GM18867 (cell line): ENCODE data around the gene TSNAX.
"Not testable (repeated sequence)": the region's sequence is repeated elsewhere in the genome, so short reads cannot be mapped to it uniquely, and the experiment has no call there.

Source experiments
- ATAC-seq: cut with Tn5 transposase; IDR thresholded peaks from one replicate; pipeline ENCODE4 v1.9.1; 2021; ENCODE audit warnings: mild to moderate bottlenecking, moderate library complexity; ENCODE audit not compliant: unreplicated experiment

TSNAX gene

GRCh38 chr1:231557898-231558707, 29.6 kb downstream of the TSNAX start:
- ATAC-seq, result no peak

DNA sequence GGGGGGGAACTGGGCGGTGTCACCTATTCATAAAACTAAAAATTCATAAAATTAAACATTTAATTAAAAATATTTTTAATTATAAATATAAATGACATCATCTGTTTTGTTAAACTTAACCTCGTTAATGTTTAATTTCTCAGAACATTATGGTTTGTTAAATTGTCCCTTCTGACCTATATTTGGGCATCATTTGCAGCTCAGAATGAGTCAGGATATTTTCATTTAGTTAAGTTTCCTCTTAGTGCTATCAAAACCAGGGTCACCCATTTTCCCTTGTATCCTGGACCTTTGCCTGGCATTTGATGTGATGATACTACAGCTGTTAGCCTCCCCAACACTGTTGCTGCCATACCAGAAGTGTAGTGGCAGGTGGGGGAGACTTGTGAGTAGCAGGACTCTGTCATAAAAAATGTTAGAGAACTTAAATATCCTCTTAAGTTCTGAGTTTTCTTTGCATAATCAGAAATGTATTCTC, 30.3 kb downstream of the TSNAX start:
- no peak for ATAC-seq

GRCh38 chr1:231561647-231562383, 33.3 kb downstream of the TSNAX start:
- no peak for ATAC-seq

GRCh38 chr1:231563247-231563646, 34.8 kb downstream of the TSNAX start:
- ATAC-seq, result no peak

GRCh38 chr1:231564373-231564772, 35.9 kb downstream of the TSNAX start:
- ATAC-seq, result no peak

- ATAC-seq, result no peak
Observed at GRCh38 chr1:231566496-231566895, 38.0 kb downstream of the TSNAX start.

DNA sequence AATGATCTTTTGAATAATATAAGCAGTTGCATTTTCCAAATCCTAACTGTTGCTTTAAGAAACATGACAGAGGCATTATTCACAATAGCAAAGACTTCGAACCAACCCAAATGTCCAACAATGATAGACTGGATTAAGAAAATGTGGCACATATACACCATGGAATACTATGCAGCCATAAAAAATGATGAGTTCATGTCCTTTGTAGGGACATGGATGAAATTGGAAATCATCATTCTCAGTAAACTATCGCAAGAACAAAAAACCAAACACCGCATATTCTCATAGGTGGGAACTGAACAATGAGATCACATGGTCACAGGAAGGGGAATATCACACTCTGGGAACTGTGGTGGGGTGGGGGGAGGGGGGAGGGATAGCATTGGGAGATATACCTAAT, 41.8 kb downstream of the TSNAX start:
- not testable (repeated sequence) for ATAC-seq

GRCh38 chr1:231571904-231572303, 43.4 kb downstream of the TSNAX start:
- ATAC-seq, result no peak

GRCh38 chr1:231575472-231575871, 47.0 kb downstream of the TSNAX start:
- ATAC-seq, result no peak

DNA sequence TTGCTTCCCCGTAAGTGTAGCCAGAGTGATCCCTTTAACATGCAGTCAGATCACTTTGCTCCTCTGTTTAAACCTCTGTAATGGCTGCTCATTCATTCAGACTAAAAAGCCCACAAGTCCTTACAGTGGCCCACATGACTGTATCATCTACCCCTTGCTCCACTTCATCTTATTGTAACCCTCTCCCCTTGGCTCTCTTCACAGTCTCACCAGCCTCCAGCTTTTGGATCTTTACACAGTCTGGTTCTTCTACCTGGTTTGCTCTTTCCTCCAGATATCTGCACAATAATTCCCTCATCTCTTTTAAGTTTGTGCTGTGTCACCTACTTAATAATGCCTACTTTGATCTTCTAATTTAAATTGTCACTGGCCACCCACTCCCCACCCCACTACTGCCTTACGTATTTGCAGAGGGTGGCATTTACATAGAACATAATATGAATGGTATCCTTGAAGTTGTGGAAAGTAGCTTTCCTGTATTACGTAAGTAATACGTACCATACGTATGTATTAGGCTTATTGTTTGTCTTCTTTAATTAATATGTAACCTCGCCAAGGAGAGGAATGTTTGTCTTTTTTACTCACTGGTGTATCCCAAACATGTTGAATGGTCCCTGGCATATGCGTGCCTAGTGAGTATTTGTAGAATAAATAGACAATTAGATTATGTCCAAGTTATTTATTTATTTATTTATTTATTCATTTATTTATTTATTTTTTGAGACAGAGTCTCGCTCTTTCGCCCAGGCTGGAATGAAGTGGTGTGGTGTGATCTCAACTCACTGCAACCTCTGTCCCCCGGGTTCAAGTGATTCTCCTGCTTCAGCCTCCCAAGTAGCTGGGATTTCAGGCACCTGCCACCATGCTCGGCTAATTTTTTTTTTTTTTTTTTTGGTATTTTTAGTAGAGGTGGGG, 48.6 kb downstream of the TSNAX start:
- no peak for ATAC-seq

GRCh38 chr1:231580874-231581273, 52.4 kb downstream of the TSNAX start:
- ATAC-seq, result no peak

GRCh38 chr1:231581859-231582258, 53.4 kb downstream of the TSNAX start:
- no peak for ATAC-seq

DNA sequence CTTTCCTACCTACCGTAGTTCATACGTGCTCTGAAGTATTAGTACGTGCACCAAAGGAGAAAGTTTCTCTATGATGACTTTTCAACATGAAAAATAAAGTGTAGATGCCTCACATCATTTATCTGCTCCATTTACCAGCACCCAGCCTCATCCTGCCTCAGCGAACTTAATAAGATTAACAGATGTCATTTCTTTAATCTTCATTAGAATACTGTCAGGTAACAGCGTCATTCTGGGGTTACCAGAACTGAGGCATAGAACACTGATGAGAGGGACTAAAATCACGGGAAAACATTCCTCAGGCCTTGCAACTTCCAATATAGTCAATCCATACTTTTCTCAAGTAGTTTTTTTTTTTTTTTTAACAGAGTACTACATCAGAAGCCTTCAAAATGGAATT, 54.9 kb downstream of the TSNAX start:
- no peak for ATAC-seq

DNA sequence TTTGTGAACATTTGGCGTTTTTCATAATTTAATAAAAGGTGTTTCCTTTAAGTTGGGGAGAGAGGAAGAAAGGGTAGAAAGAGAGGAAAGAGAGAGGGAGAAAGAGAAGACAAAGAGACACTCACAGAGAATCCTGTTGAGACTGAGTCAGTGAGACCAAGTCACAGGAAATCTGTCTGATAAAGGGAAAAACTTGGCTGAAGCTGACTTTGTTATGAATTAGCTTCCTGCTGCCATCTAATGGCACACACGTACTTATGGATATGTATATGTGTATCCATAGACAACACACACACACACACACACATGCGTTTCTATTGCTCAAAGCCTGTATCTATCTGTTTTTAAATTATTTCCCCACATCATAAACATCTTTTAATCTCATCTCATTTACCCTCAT, 55.6 kb downstream of the TSNAX start:
- ATAC-seq, result no peak

GRCh38 chr1:231584921-231585320, 56.5 kb downstream of the TSNAX start:
- no peak for ATAC-seq

GRCh38 chr1:231590453-231591198, 62.2 kb downstream of the TSNAX start:
- no peak for ATAC-seq

DNA sequence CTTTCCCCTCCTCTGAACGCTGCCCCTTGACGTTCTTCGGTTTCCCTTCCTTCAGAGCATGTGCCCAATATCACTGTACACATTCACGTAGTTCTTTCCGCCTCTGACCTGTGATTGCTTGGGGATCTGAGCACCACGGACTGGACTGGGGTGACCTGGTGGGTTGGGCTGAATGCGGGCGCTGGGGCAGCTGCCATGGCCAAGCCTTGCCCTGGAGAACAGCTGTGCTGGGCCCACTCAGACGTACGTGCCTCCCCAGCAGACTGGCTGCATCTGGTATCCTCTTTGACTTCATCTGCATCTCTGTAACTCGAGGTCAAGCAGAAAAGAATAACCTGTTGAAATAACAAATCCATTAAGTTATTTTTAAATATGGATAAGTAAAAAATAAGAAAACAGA, 63.0 kb downstream of the TSNAX start:
- ATAC-seq, result no peak

- no peak for ATAC-seq
Observed at GRCh38 chr1:231592809-231593208, 64.3 kb downstream of the TSNAX start.

DNA sequence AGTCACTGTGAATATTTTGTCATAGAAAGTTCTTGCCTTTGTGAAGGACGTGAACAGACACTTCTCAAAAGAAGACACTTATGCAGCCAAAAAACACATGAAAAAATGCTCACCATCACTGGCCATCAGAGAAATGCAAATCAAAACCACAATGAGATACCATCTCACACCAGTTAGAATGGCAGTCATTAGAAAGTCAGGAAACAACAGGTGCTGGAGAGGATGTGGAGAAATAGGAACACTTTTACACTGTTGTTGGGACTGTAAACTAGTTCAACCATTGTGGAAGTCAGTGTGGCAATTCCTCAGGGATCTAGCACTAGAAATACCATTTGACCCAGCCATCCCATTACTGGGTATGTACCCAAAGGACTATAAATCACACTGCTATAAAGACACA, 64.8 kb downstream of the TSNAX start:
- not testable (repeated sequence) for ATAC-seq

DNA sequence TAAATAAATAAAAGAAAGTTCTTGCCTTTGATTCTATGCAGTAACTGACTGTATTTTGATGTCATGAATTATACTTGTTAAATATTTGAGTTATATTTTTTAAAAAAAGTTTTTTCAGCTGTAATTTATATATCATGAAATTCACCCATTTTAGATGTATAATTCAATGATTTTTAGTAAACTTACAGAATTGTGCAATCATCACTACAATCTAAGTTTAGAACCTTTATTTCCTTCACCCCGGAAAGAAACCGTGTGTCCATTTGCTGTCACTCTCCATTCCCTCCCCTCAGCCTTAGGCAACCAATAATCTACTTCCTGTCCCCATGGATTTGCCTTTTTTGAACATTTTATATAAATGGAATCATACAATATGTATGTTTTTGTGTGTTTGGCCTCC, 65.7 kb downstream of the TSNAX start:
- no peak for ATAC-seq
